Loucy (cell line): ENCODE results near the gene SLC16A10.

Source experiments
- H2AFZ ChIP-seq: fragments of 200-600 bp; sonication (generic); 2 replicates; pipeline ENCODE4 v1.6.0; 2016; ENCODE audit warnings: antibody characterized with exemption, mild to moderate bottlenecking, low read length, moderate library complexity
- H3F3A ChIP-seq: fragments of 200-600 bp; 2 replicates; pipeline ENCODE4 v1.6.0; 2016; ENCODE audit warnings: antibody characterized with exemption, low read depth, mild to moderate bottlenecking
- H3K27me3 ChIP-seq: fragments of 200-600 bp; sonication (generic); 2 replicates; pipeline ENCODE4 v1.6.1; 2014; ENCODE audit warnings: low read length, mild to moderate bottlenecking; ENCODE audit not compliant: insufficient read depth, poor library complexity, severe bottlenecking
- H3K36me3 ChIP-seq: fragments of 200-600 bp; sonication (generic); 2 replicates; pipeline ENCODE4 v1.6.1; 2016; ENCODE audit warnings: low read length; ENCODE audit not compliant: insufficient read depth
- H3K4me1 ChIP-seq: fragments of 200-600 bp; sonication (generic); 2 replicates; pipeline ENCODE4 v1.5.1; 2014; ENCODE audit warnings: low read length, mild to moderate bottlenecking; ENCODE audit not compliant: insufficient read depth, poor library complexity, severe bottlenecking
- H3K4me2 ChIP-seq: fragments of 200-600 bp; sonication (generic); 2 replicates; pipeline ENCODE4 v1.6.0; 2014; ENCODE audit warnings: antibody characterized with exemption, low read length, low read depth, mild to moderate bottlenecking; ENCODE audit not compliant: poor library complexity, severe bottlenecking
- H3K4me3 ChIP-seq: fragments of 200-600 bp; sonication (generic); 2 replicates; pipeline ENCODE4 v1.5.1; 2014; ENCODE audit warnings: low read length, mild to moderate bottlenecking, mixed read lengths; ENCODE audit not compliant: poor library complexity, severe bottlenecking
- H3K79me2 ChIP-seq: fragments of 200-600 bp; sonication (generic); 2 replicates; pipeline ENCODE4 v1.6.1; 2014; ENCODE audit warnings: low read length; ENCODE audit not compliant: insufficient read depth
- H3K9ac ChIP-seq: fragments of 200-600 bp; sonication (generic); 2 replicates; pipeline ENCODE4 v1.6.0; 2014; ENCODE audit warnings: mild to moderate bottlenecking, low read depth, low read length, moderate library complexity; ENCODE audit not compliant: poor library complexity, severe bottlenecking
- H3K9me2 ChIP-seq: fragments of 200-600 bp; sonication (generic); replicated peaks from 2 replicates; pipeline ENCODE4 v1.6.1; 2016; ENCODE audit warnings: low read depth, low read length, mixed read lengths
- H3K9me3 ChIP-seq: fragments of 200-600 bp; sonication (generic); 2 replicates; pipeline ENCODE4 v1.6.1; 2014; ENCODE audit warnings: mild to moderate bottlenecking, antibody characterized with exemption, low read length, low read depth; ENCODE audit not compliant: insufficient read depth
- H4K20me1 ChIP-seq: fragments of 200-600 bp; sonication (generic); 2 replicates; pipeline ENCODE4 v1.6.0; 2014; ENCODE audit warnings: antibody characterized with exemption, low read length, mild to moderate bottlenecking; ENCODE audit not compliant: insufficient read depth, poor library complexity, severe bottlenecking
- CTCF ChIP-seq: fragments of 200-600 bp; sonication (generic); conservative IDR thresholded peaks from 2 replicates; pipeline ENCODE4 v1.5.1; 2014; ENCODE audit warnings: mild to moderate bottlenecking, antibody characterized with exemption, low read length
- EZH2phosphoT487 ChIP-seq: fragments of 200-600 bp; IDR thresholded peaks from 2 replicates; pipeline ENCODE4 v1.6.1; 2018; ENCODE audit warnings: antibody characterized with exemption, mild to moderate bottlenecking, moderate library complexity, borderline replicate concordance

Gene SLC16A10

GRCh38 chr6:111222341-111222740 lies 135.0 kb downstream of the SLC16A10 start:
- H3K4me3 ChIP-seq, result no peak overlapping the region
- H3K27me3 ChIP-seq, result no peaks in the 10 kb centered on the region
- H3K36me3 ChIP-seq, result peaks cover 7% of the 10 kb centered on the region; the same call in 1 of the 2 replicates
- H3K4me2 ChIP-seq, result no peak overlapping the region
- peak overlapping the region; percentile 55 for H3K9ac ChIP-seq
- H3F3A ChIP-seq, result no peaks in the 10 kb centered on the region
- no peak overlapping the region for H2AFZ ChIP-seq
- no peaks in the 10 kb centered on the region for H4K20me1 ChIP-seq
- no peaks in the 10 kb centered on the region for H3K9me2 ChIP-seq
- no peaks in the 10 kb centered on the region for H3K9me3 ChIP-seq
- no peaks in the 10 kb centered on the region for H3K79me2 ChIP-seq
- H3K4me1 ChIP-seq, result peaks cover 39% of the 10 kb centered on the region
- TF ChIP-seq CTCF (no peak), EZH2phosphoT487 (no peak)

- TF ChIP-seq EZH2phosphoT487 (no peak), CTCF (no peak)
- no peaks in the 10 kb centered on the region for H3K36me3 ChIP-seq
- no peaks in the 10 kb centered on the region for H3K9me3 ChIP-seq
- H3K4me3 ChIP-seq, result no peak overlapping the region
- no peaks in the 10 kb centered on the region for H3K9me2 ChIP-seq
- H4K20me1 ChIP-seq, result no peaks in the 10 kb centered on the region
- no peak overlapping the region for H3K4me2 ChIP-seq
- H3K9ac ChIP-seq, result no peak overlapping the region
- no peak overlapping the region for H2AFZ ChIP-seq
- H3F3A ChIP-seq, result no peaks in the 10 kb centered on the region
- peaks cover 4% of the 10 kb centered on the region for H3K4me1 ChIP-seq
- no peaks in the 10 kb centered on the region for H3K79me2 ChIP-seq
- H3K27me3 ChIP-seq, result no peaks in the 10 kb centered on the region
Measured at GRCh38 chr6:111228094-111228493, 140.8 kb downstream of the SLC16A10 start.

- no peak overlapping the region for H2AFZ ChIP-seq
- H3K9ac ChIP-seq, result no peak overlapping the region
- no peaks in the 10 kb centered on the region for H3K9me2 ChIP-seq
- H4K20me1 ChIP-seq, result no peaks in the 10 kb centered on the region
- no peaks in the 10 kb centered on the region for H3K4me1 ChIP-seq
- no peaks in the 10 kb centered on the region for H3K79me2 ChIP-seq
- no peaks in the 10 kb centered on the region for H3K9me3 ChIP-seq
- no peaks in the 10 kb centered on the region for H3F3A ChIP-seq
- no peak for TF ChIP-seq EZH2phosphoT487
- no peak for TF ChIP-seq CTCF
- no peak overlapping the region for H3K4me3 ChIP-seq
- no peak overlapping the region for H3K4me2 ChIP-seq
- no peaks in the 10 kb centered on the region for H3K36me3 ChIP-seq
- no peaks in the 10 kb centered on the region for H3K27me3 ChIP-seq
Measured at GRCh38 chr6:111230351-111231089, 143.2 kb downstream of the SLC16A10 start.
